ENCODE results near the gene CECR2.

GRCh38 chr22:17436382-17436980, 67.2 kb downstream of the CECR2 start:
- no peak for TF ChIP-seq CTCF (conservative IDR thresholded peaks at IDR 0.05; ENCODE audit: low read depth, low read length)
- no peak for TF ChIP-seq EZH2 (IDR thresholded peaks at IDR 0.05; ENCODE audit: low read length, unreplicated experiment)
- TF ChIP-seq EZH2phosphoT487 (IDR thresholded peaks at IDR 0.05; ENCODE audit: borderline replicate concordance, low read length) = no peak
